Esophagus muscularis mucosa (tissue), 4 donors: ENCODE results near the gene TBX2. TPM values are rescaled to one million over a fixed set of nuclear protein-coding genes. Genes with fewer than 3 reads are reported as not detected.

Experiments used
- DNase-seq: peaks from one replicate; pipeline ENCODE4 v3.0.0-alpha.2; 2017; ENCODE audit errors: extremely low spot score
- H3K27ac ChIP-seq, 4 donors: fragments of 200-600 bp; sonication (generic); replicated peaks in 1 of 4; 1 replicate in 3 of 4; 2 replicates in 1 of 4; pipeline ENCODE4 v1.5.1; 2016 to 2019; ENCODE audit warnings: mild to moderate bottlenecking in 1 of 4
- H3K27me3 ChIP-seq, 4 donors: fragments of 200-600 bp; sonication (generic); one replicate each; pipeline versions ENCODE4 v1.5.1 to v1.6.0; 2016 to 2019
- H3K36me3 ChIP-seq, 4 donors: fragments of 200-600 bp; sonication (generic); one replicate each; pipeline ENCODE4 v1.5.1; 2016 to 2019
- H3K4me1 ChIP-seq, 4 donors: fragments of 200-600 bp; sonication (generic); one replicate each; pipeline ENCODE4 v1.5.1; 2016 to 2019
- H3K4me3 ChIP-seq, 4 donors: fragments of 200-600 bp; sonication (generic); 1 replicate in 2 of 4; 2 replicates in 2 of 4; pipeline ENCODE4 v1.5.1; 2016 to 2019; ENCODE audit warnings: mild to moderate bottlenecking in 4 of 4, moderate library complexity in 1 of 4
- H3K9me3 ChIP-seq, 4 donors: fragments of 200-600 bp; sonication (generic); 1 replicate in 3 of 4; 2 replicates in 1 of 4; pipeline ENCODE4 v1.5.1; 2016 to 2019
- EP300 ChIP-seq: sonication (generic); formaldehyde crosslinking; IDR thresholded peaks from one replicate; pipeline ENCODE4 v1.6.1; 2017; ENCODE audit warnings: antibody characterized with exemption
- POLR2A ChIP-seq: fragments of 450-650 bp; IDR thresholded peaks from one replicate; pipeline ENCODE4 v1.6.1; 2017; ENCODE audit warnings: antibody characterized with exemption, moderate library complexity, mild to moderate bottlenecking, low read depth
- POLR2AphosphoS5 ChIP-seq, 2 donors: sonication (generic); formaldehyde crosslinking; IDR thresholded peaks; one replicate each; pipeline ENCODE4 v1.6.1; 2017; ENCODE audit warnings: antibody characterized with exemption in 2 of 2
- WGBS: methylation state at CpG from one replicate; pipeline ENCODE4 v1.1.5; 2018; 5-methylcytosine and 5-hydroxymethylcytosine counted together
- intact Hi-C: fragments of 100-400 bp; cut with DNase I; formaldehyde crosslinking; loops from one replicate; pipeline ENCODE4 v1.15.1; 2023
- total RNA-seq, 4 donors: library from RNA; depleted of rRNA; stranded (reverse); fragments of >200 nt; gene quantifications; one replicate each; pipeline versions ENCODE4 v1.1.0 to v1.2.1, GENCODE V29; 2016
- TF ChIP-seq, protein P1 (sequence below), 3 experiments: fragments of 200-600 bp in 2 of 3; fragments of 450-650 bp in 1 of 3; sonication (generic) in 2 of 3; IDR thresholded peaks; one replicate each; pipeline ENCODE4 v1.5.1; 2017 to 2019; ENCODE audit warnings: antibody characterized with exemption in 3 of 3, mild to moderate bottlenecking in 2 of 3, moderate library complexity in 1 of 3

Gene TBX2
- total RNA-seq, 4 donors from 2014 or later: 17.9 to 42.6 (median 31.3) TPM

DNA sequence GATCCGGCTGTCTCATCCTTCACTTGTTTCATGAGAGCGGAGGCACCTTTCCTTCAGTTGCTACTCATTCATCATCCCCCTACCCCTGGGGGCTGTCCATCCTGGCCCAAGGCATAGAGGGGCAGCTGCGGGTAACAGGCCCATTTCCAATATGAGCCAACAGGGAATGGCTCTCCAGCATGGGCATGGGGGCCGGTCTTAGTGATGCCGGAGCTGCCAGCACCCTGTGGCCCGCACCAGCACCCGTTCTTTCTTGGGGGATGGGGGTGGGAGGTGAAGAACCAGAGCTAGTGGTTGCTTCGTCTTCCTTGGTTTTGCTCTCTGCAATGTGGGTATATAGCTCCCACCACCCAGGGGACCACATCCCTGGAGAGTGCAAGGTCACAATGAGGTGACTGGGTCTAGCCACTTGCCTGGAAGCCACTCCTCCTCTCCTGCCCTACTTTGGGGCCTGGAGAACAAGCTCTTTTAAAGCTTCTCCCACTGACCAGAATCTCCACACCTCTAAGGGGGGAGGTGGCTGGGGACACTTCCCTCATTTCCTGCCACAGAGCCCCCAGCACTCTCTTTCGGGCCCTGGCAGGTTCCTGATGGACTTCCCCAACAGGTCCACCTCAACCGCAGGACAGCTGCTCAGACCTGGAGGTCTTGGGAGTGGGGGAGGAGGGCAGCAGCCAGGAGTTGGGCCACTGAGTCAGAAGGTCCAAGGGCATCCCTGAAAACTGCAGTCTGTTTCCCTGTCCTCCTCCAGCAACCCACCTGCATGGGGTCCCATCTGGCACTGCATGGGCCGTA, 11.9 kb upstream of the TBX2 start:
- Histone ChIP-seq H3K9me3 (no peaks in the 10 kb centered on the region), H3K4me3 (no peak overlapping the region), H3K4me1 (peaks cover 5 to 17% (median 14%) of the 10 kb centered on the region in 4 donors), H3K27me3 (no peaks in the 10 kb centered on the region), H3K27ac (no peak overlapping the region), H3K36me3 (peaks cover 0 to 5% (median 0%) of the 10 kb centered on the region in 4 donors)
- TF ChIP-seq EP300: no peak
- TF ChIP-seq, protein P1, sequence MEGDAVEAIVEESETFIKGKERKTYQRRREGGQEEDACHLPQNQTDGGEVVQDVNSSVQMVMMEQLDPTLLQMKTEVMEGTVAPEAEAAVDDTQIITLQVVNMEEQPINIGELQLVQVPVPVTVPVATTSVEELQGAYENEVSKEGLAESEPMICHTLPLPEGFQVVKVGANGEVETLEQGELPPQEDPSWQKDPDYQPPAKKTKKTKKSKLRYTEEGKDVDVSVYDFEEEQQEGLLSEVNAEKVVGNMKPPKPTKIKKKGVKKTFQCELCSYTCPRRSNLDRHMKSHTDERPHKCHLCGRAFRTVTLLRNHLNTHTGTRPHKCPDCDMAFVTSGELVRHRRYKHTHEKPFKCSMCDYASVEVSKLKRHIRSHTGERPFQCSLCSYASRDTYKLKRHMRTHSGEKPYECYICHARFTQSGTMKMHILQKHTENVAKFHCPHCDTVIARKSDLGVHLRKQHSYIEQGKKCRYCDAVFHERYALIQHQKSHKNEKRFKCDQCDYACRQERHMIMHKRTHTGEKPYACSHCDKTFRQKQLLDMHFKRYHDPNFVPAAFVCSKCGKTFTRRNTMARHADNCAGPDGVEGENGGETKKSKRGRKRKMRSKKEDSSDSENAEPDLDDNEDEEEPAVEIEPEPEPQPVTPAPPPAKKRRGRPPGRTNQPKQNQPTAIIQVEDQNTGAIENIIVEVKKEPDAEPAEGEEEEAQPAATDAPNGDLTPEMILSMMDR (IDR thresholded peaks at IDR 0.05): no peak
- no peak for TF ChIP-seq POLR2AphosphoS5 (IDR thresholded peaks at IDR 0.05)
- no peak for TF ChIP-seq POLR2A
- intact Hi-C loops: loop anchor here (10.0 kb wide), 1 partner anchor 243 kb away; no protein-coding TSS in a partner anchor
- DNase-seq: no peak
- WGBS: 91% methylated on average over 11 of the region's 11 CpGs

- no peak overlapping the region for H3K27ac ChIP-seq
- H3K36me3 ChIP-seq: peaks cover 0 to 5% (median 0%) of the 10 kb centered on the region in 4 donors
- H3K27me3 ChIP-seq: no peaks in the 10 kb centered on the region
- H3K9me3 ChIP-seq: no peaks in the 10 kb centered on the region
- peaks cover 5 to 18% (median 14%) of the 10 kb centered on the region in 4 donors for H3K4me1 ChIP-seq
- no peak overlapping the region for H3K4me3 ChIP-seq
- intact Hi-C loops: loop anchor here (10.0 kb wide), 1 partner anchor 244 kb away; no protein-coding TSS in a partner anchor
- TF ChIP-seq, protein P1 (IDR thresholded peaks at IDR 0.05): no peak
- DNase-seq: no peak
- WGBS: 91% methylated on average over 21 of the region's 21 CpGs
Observed at GRCh38 chr17:61388561-61389356, 10.9 kb upstream of the TBX2 start.

- intact Hi-C loops: loop anchor here (5.0 to 10.0 kb wide), 4 partner anchors 135 to 675 kb away; no protein-coding TSS in a partner anchor
- peaks cover 5 to 29% (median 18%) of the 10 kb centered on the region in 4 donors for H3K4me1 ChIP-seq
- WGBS: 29% methylated on average over 7 of the region's 25 CpGs
- TF ChIP-seq, protein P1 (IDR thresholded peaks at IDR 0.05): peak; percentile 82 to 90 (median 84)
- no peak for TF ChIP-seq POLR2A
- no peaks in the 10 kb centered on the region for H3K9me3 ChIP-seq
- no peaks in the 10 kb centered on the region for H3K27me3 ChIP-seq
- H3K27ac ChIP-seq: peak overlapping the region in 2 of 4 donors; percentile 5 to 20
- H3K36me3 ChIP-seq: peaks cover 0 to 5% (median 0%) of the 10 kb centered on the region in 4 donors
- no peak for DNase-seq
- H3K4me3 ChIP-seq: peak overlapping the region in 3 of 4 donors; percentile 28 to 38 (median 35)
Observed at GRCh38 chr17:61389670-61390478, 9.8 kb upstream of the TBX2 start.

- H3K27me3 ChIP-seq: peaks cover 0 to 3% (median 0%) of the 10 kb centered on the region in 4 donors
- H3K27ac ChIP-seq: peak overlapping the region in 1 of 4 donors; percentile 5
- H3K9me3 ChIP-seq: no peaks in the 10 kb centered on the region
- H3K4me3 ChIP-seq: no peak overlapping the region
- TF ChIP-seq POLR2AphosphoS5 (IDR thresholded peaks at IDR 0.05) (no peak), POLR2A (no peak), EP300 (no peak)
- TF ChIP-seq, protein P1 (IDR thresholded peaks at IDR 0.05): no peak
- peaks cover 0 to 5% (median 0%) of the 10 kb centered on the region in 4 donors for H3K36me3 ChIP-seq
- no CpG with 5 or more reads among the region's 11 CpGs for WGBS
- peaks cover 5 to 30% (median 19%) of the 10 kb centered on the region in 4 donors for H3K4me1 ChIP-seq
- intact Hi-C loops: loop anchor here (5.0 to 10.0 kb wide), 3 partner anchors 136 to 676 kb away; no protein-coding TSS in a partner anchor
- no peak for DNase-seq
Observed at GRCh38 chr17:61390479-61390791, 9.2 kb upstream of the TBX2 start.
